Neural crest cell (in vitro differentiated cells): ENCODE measurements around the gene PPP1R3A. TPM values are rescaled to one million over a fixed set of nuclear protein-coding genes. Genes with fewer than 3 reads are reported as not detected.

Experiments
- DNase-seq: peaks from one replicate; pipeline ENCODE4 v3.0.0; 2021; ENCODE audit warnings: low read depth, mixed read lengths, low spot score
- H3K27ac Mint-ChIP-seq: one replicate; pipeline ENCODE4 v1.8.0; 2021; ENCODE audit warnings: mild to moderate bottlenecking, mixed read lengths; ENCODE audit not compliant: unreplicated experiment
- H3K27me3 Mint-ChIP-seq: 2 replicates; pipeline ENCODE4 v1.8.0; 2021; ENCODE audit warnings: low read depth, mild to moderate bottlenecking, mixed read lengths
- H3K36me3 Mint-ChIP-seq: 2 replicates; pipeline ENCODE4 v1.8.0; 2021; ENCODE audit warnings: low read depth, mild to moderate bottlenecking, mixed read lengths
- H3K4me1 Mint-ChIP-seq: 2 replicates; pipeline ENCODE4 v1.8.0; 2021; ENCODE audit warnings: mixed read lengths
- H3K4me3 Mint-ChIP-seq: one replicate; pipeline ENCODE4 v1.8.0; 2021; ENCODE audit warnings: mild to moderate bottlenecking, mixed read lengths
- H3K9me3 Mint-ChIP-seq: 2 replicates; pipeline ENCODE4 v1.8.0; 2021; ENCODE audit warnings: mixed read lengths
- long read RNA-seq: library from polyadenylated mRNA; unstranded; transcript quantifications from one replicate; pipeline ENCODE4 v2.0.0, GENCODE V29; 2020
- total RNA-seq: library from RNA; stranded (reverse); gene quantifications from 2 replicates; pipeline ENCODE4 v1.2.1, GENCODE V29; 2021
- TF ChIP-seq, protein P1 (sequence below): fragments of 200-600 bp; sonication (generic); conservative IDR thresholded peaks from 2 replicates; pipeline ENCODE4 v1.5.0; 2021; ENCODE audit warnings: antibody characterized with exemption, mild to moderate bottlenecking

The PPP1R3A gene, protein sequence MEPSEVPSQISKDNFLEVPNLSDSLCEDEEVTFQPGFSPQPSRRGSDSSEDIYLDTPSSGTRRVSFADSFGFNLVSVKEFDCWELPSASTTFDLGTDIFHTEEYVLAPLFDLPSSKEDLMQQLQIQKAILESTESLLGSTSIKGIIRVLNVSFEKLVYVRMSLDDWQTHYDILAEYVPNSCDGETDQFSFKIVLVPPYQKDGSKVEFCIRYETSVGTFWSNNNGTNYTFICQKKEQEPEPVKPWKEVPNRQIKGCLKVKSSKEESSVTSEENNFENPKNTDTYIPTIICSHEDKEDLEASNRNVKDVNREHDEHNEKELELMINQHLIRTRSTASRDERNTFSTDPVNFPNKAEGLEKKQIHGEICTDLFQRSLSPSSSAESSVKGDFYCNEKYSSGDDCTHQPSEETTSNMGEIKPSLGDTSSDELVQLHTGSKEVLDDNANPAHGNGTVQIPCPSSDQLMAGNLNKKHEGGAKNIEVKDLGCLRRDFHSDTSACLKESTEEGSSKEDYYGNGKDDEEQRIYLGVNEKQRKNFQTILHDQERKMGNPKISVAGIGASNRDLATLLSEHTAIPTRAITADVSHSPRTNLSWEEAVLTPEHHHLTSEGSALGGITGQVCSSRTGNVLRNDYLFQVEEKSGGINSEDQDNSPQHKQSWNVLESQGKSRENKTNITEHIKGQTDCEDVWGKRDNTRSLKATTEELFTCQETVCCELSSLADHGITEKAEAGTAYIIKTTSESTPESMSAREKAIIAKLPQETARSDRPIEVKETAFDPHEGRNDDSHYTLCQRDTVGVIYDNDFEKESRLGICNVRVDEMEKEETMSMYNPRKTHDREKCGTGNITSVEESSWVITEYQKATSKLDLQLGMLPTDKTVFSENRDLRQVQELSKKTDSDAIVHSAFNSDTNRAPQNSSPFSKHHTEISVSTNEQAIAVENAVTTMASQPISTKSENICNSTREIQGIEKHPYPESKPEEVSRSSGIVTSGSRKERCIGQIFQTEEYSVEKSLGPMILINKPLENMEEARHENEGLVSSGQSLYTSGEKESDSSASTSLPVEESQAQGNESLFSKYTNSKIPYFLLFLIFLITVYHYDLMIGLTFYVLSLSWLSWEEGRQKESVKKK
- total RNA-seq, result not detected in 2 replicates
- long read RNA-seq, result 0 reads

DNA sequence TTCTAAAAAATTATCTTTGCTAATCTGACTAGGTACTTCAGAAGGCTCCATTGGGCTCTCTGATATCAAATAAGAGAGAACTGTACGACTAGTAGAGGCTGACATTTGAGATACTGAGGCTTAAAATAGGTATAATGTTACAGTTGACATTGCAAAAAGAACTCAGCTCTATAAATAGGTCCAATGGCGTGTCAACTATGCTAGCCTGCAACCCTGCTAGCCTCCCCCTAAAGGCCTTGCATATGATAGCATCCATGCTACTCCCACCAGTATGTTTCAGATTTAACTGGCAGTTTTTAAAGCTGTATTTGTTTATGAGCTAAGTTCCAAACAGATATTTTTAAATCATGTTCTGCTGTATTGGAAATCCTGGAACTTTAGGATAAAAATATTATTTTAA lies at the start of gene PPP1R3A:
PPP1R3A (minus strand) TSS at position 64 of the 400 bp plus-strand sequence; CDS start at position 51, 13 bp downstream.
- H3K27me3 Mint-ChIP-seq, result no peaks in the 10 kb centered on the region
- no peak for DNase-seq
- no peaks in the 10 kb centered on the region for H3K36me3 Mint-ChIP-seq
- no peaks in the 10 kb centered on the region for H3K9me3 Mint-ChIP-seq
- no peaks in the 10 kb centered on the region for H3K4me1 Mint-ChIP-seq
- no peak within 1 kb of the TSS for H3K4me3 Mint-ChIP-seq
- TF ChIP-seq, protein P1, sequence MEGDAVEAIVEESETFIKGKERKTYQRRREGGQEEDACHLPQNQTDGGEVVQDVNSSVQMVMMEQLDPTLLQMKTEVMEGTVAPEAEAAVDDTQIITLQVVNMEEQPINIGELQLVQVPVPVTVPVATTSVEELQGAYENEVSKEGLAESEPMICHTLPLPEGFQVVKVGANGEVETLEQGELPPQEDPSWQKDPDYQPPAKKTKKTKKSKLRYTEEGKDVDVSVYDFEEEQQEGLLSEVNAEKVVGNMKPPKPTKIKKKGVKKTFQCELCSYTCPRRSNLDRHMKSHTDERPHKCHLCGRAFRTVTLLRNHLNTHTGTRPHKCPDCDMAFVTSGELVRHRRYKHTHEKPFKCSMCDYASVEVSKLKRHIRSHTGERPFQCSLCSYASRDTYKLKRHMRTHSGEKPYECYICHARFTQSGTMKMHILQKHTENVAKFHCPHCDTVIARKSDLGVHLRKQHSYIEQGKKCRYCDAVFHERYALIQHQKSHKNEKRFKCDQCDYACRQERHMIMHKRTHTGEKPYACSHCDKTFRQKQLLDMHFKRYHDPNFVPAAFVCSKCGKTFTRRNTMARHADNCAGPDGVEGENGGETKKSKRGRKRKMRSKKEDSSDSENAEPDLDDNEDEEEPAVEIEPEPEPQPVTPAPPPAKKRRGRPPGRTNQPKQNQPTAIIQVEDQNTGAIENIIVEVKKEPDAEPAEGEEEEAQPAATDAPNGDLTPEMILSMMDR, result no peak
- no peak within 1 kb of the TSS for H3K27ac Mint-ChIP-seq

DNA sequence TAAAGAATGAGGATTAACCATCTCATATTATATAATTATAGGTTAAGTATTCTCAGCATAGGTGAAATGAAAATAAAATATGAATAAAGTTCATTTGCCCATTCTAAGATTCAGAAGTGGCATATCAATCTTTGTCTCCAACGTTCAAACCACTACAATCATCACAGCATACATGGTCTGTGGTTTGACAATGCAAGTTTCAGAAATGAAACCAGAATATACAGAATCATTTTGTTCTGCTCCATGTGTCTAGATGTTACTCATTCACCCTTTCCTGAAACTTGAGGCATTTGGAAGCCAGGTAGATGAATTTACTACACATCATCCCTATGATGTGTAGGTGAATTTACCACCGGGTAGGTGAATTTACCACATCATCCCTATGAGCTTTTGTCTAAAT lies 44.5 kb upstream of the PPP1R3A start:
- Mint-ChIP-seq H3K27me3 (peaks cover 5% of the 10 kb centered on the region), H3K4me1 (no peaks in the 10 kb centered on the region), H3K27ac (no peak overlapping the region), H3K4me3 (no peak overlapping the region), H3K9me3 (peaks cover 4% of the 10 kb centered on the region), H3K36me3 (no peaks in the 10 kb centered on the region)
- TF ChIP-seq, protein P1, result no peak
- DNase-seq, result no peak

DNA sequence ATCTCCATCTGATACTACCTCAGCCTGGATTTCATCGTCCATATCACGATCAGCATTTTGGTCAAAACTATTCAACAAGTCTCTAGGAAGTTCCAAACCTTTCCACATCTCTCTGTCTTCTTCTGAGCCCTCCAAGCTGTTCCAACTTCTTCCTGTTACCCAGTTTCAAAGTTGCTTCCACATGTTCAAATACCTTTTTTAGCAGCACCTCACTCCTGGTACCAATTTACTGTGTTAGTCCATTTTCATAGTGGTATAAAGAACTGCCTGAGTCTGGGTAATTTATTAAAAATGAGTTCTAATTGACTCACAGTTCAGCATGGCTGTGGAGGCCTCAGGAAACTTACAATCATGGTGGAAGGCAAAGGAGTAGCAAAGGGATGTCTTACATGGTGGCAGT lies 41.1 kb upstream of the PPP1R3A start:
- Mint-ChIP-seq H3K9me3 (peaks cover 4% of the 10 kb centered on the region), H3K4me3 (no peak overlapping the region), H3K27ac (no peak overlapping the region), H3K27me3 (peaks cover 5% of the 10 kb centered on the region), H3K36me3 (no peaks in the 10 kb centered on the region), H3K4me1 (no peaks in the 10 kb centered on the region)
- DNase-seq, result no peak
- TF ChIP-seq, protein P1, result no peak

DNA sequence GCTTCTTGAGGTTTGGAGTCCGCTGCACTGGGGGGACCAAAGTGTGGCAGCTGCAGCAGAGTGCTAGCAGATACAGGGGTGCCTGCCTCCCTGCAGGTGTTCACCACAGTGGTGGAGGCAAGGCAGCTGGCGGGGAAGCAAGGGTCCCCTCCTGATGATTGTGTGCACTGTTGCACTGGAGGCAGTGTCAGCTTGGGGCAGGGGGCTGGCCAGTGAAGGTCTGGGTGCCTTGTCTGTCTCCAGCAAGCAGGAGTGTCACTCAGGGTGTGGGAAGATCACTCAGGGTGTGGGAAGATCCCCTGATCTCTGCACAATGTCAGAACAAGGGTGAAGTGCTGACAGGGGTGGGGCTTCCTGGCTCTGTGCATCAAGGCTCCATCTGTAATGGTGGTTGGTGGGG lies 36.3 kb upstream of the PPP1R3A start:
- H3K4me1 Mint-ChIP-seq, result no peaks in the 10 kb centered on the region
- H3K36me3 Mint-ChIP-seq, result peaks cover 2% of the 10 kb centered on the region

DNA sequence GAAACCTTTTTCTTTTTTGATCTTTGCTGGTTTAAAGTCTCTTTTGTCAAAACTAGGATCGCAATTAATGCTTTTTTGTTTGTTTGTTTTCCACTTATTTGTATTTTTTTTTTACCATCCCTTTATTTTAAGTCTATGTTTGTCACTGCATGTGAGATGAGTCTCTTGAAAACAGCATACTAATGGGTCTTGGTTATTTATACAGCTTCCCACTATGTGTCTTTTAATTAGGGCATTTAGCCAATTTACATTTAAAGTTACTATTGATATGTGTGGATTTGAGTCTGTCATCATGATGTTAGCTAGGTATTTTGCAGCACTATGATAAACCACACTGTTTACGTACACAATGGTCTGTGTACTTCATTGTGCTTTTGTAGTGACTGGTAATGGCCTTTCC lies 34.7 kb upstream of the PPP1R3A start:
- Mint-ChIP-seq H3K4me3 (no peak overlapping the region), H3K27me3 (peaks cover 23% of the 10 kb centered on the region), H3K36me3 (peaks cover 2% of the 10 kb centered on the region), H3K9me3 (peaks cover 11% of the 10 kb centered on the region), H3K27ac (no peak overlapping the region), H3K4me1 (no peaks in the 10 kb centered on the region)
- TF ChIP-seq, protein P1, result no peak
- DNase-seq, result no peak

More for the DNA sequence above, 36.3 kb upstream of the PPP1R3A start:
- TF ChIP-seq, protein P1, result no peak
- Mint-ChIP-seq H3K4me3 (no peak overlapping the region), H3K27ac (no peak overlapping the region), H3K9me3 (peaks cover 15% of the 10 kb centered on the region), H3K27me3 (peaks cover 17% of the 10 kb centered on the region)
- DNase-seq, result no peak
